Ureter (tissue), 1 donor: ENCODE data around the gene AAGAB. TPM values are rescaled to one million over a fixed set of nuclear protein-coding genes. Genes with fewer than 3 reads are reported as not detected.

Source experiments
- total RNA-seq: library from RNA; stranded (reverse); gene quantifications from one replicate; pipeline ENCODE4 v1.2.4, GENCODE V29; 2023
- donor health status: DM: yes; HTN: yes; CAD: no.

Gene AAGAB
- total RNA-seq, 1 donor from 2014 or later, result 68.2 TPM

Other genes starting within 250 kb of the AAGAB start
- gene SMAD3, start 189.1 kb downstream of the AAGAB start, total RNA-seq, result 124 TPM
- 14.4 TPM for gene IQCH, start 125 bp upstream of the AAGAB start, total RNA-seq